ENCODE data around the gene MTSS2. TPM values are rescaled to one million over a fixed set of nuclear protein-coding genes. Genes with fewer than 3 reads are reported as not detected.

MTSS2 gene
- total RNA-seq, 1 experiment from 2014 or later: 18.7 TPM

DNA sequence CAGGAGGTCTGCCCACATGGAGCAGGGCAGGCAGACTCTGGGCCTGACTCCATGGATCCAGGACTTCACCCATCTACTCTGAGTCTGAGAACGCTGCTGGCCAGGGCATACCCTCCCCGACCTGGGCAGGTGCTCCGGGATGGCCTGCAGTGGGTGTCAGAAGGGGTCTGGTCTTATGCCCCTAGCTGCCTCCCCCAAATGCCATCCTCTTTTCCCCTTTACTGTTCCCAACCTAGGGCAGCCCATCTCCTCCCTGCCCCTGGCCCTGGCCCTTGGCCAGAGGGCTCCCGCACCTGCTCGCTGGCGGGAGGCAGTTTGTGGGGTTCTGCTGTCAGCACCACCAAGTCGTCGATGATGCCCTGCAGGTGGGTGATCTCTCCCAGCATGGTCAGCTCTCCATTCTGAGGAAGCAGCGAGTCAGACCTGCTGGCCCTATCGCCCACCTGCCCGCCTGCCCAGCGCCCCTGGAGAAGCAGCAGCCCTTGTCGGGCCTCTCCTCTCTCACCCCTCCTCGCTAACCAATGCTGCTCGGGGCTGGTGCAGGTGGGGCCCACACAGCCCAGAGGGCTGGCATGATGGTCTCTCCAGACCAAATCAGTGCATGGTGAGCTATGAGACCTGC lies 8.2 kb downstream of the MTSS2 start:
- H3F3A ChIP-seq (ENCODE audit: low read length, unreplicated experiment): no peaks in the 10 kb centered on the region
- H3K9me3 ChIP-seq (ENCODE audit: low read length): no peaks in the 10 kb centered on the region
- no peak overlapping the region for H3K9ac ChIP-seq (ENCODE audit: low read length)
- no peak for TF ChIP-seq EZH2 (IDR thresholded peaks at IDR 0.05; ENCODE audit: low read length, unreplicated experiment)
- TF ChIP-seq, protein P1, sequence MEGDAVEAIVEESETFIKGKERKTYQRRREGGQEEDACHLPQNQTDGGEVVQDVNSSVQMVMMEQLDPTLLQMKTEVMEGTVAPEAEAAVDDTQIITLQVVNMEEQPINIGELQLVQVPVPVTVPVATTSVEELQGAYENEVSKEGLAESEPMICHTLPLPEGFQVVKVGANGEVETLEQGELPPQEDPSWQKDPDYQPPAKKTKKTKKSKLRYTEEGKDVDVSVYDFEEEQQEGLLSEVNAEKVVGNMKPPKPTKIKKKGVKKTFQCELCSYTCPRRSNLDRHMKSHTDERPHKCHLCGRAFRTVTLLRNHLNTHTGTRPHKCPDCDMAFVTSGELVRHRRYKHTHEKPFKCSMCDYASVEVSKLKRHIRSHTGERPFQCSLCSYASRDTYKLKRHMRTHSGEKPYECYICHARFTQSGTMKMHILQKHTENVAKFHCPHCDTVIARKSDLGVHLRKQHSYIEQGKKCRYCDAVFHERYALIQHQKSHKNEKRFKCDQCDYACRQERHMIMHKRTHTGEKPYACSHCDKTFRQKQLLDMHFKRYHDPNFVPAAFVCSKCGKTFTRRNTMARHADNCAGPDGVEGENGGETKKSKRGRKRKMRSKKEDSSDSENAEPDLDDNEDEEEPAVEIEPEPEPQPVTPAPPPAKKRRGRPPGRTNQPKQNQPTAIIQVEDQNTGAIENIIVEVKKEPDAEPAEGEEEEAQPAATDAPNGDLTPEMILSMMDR (conservative IDR thresholded peaks at IDR 0.05; ENCODE audit: low read depth, low read length): no peak
- TF ChIP-seq EZH2phosphoT487 (IDR thresholded peaks at IDR 0.05; ENCODE audit: borderline replicate concordance, low read length): no peak
- ATAC-seq (no peak), DNase-seq (no peak)
- no peaks in the 10 kb centered on the region for H3K9me2 ChIP-seq (replicated peaks; ENCODE audit: low read length)
- H4K20me1 ChIP-seq (ENCODE audit: low read length): no peaks in the 10 kb centered on the region
- H3K27me3 ChIP-seq (ENCODE audit: low read length): no peaks in the 10 kb centered on the region
- peaks cover 5% of the 10 kb centered on the region; the same call in 1 of the 2 replicates for H3K36me3 ChIP-seq (ENCODE audit: low read depth, low read length)
- H3K79me2 ChIP-seq (ENCODE audit: low read length): peaks cover 21% of the 10 kb centered on the region
- H3K4me2 ChIP-seq (ENCODE audit: low read length): no peak overlapping the region
- POLR2A ChIA-PET (ENCODE audit: unreplicated experiment): no interaction called here
- H3K27ac ChIP-seq (ENCODE audit: low read length): no peak overlapping the region
- intact Hi-C loops (cut with micrococcal nuclease): no loop called here
- no peak overlapping the region for H3K4me3 ChIP-seq (ENCODE audit: low read length)
- no peaks in the 10 kb centered on the region for H3K4me1 ChIP-seq (ENCODE audit: insufficient read depth, low read length)
- CTCF ChIA-PET: no interaction called here
- H2AFZ ChIP-seq (ENCODE audit: low read length): no peak overlapping the region
- no TSS peak for BruUV-seq (replicated peaks)

DNA sequence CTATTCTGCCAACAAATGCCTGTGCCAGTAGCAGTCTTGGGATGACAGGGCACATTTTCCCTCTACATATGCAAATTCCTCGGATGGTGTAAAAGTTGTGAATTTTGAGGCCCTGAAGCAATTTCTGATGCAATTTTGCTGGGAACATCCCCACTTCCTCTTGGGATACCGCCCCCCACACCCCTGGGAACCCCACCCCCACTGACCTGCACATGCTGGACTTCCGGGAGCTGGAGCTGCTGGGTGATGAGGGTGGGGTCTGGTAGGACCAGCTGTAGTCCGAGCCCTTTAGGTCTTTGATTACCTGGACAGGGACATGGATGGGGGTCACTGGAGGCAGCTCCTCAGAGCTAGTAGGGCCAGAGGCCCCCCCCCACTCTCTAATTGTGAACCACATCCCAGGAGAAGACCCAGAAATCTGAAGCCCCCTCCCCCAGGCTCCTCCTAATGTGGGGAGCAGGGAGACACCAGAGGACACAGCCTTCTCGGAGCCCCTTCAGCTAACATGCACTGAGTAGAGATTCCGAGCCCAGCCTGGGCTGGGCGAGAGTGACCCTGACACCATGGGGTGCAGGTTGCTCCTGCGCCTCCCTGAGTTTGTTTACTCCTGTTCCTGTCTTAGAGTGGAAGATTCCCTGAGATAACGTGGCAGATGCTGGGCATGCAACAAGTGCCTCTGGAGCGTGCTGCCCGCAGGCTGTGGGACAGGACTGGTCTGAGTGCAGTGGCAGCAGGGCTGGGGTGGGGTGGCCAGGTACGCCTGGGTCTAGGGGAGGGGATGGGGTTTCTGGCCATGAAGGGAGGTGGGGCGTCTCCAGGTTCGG lies 9.0 kb downstream of the MTSS2 start:
- ChIA-PET CTCF (no interaction called here), POLR2A (ENCODE audit: unreplicated experiment) (no interaction called here)
- no peak overlapping the region for H3K4me3 ChIP-seq (ENCODE audit: low read length)
- no peak overlapping the region for H3K27ac ChIP-seq (ENCODE audit: low read length)
- H3K9ac ChIP-seq (ENCODE audit: low read length): no peak overlapping the region
- peaks cover 5% of the 10 kb centered on the region; the same call in 1 of the 2 replicates for H3K36me3 ChIP-seq (ENCODE audit: low read depth, low read length)
- ATAC-seq (no peak), DNase-seq (no peak)
- peaks cover 14% of the 10 kb centered on the region for H3K79me2 ChIP-seq (ENCODE audit: low read length)
- no peaks in the 10 kb centered on the region for H3K27me3 ChIP-seq (ENCODE audit: low read length)
- TF ChIP-seq, protein P1 (conservative IDR thresholded peaks at IDR 0.05; ENCODE audit: low read depth, low read length): no peak
- TF ChIP-seq EZH2 (IDR thresholded peaks at IDR 0.05; ENCODE audit: low read length, unreplicated experiment) (no peak), EZH2phosphoT487 (IDR thresholded peaks at IDR 0.05; ENCODE audit: borderline replicate concordance, low read length) (no peak)
- no peak overlapping the region for H2AFZ ChIP-seq (ENCODE audit: low read length)
- no peaks in the 10 kb centered on the region for H3F3A ChIP-seq (ENCODE audit: low read length, unreplicated experiment)
- H4K20me1 ChIP-seq (ENCODE audit: low read length): no peaks in the 10 kb centered on the region
- intact Hi-C loops (cut with micrococcal nuclease): no loop called here
- no peaks in the 10 kb centered on the region for H3K9me2 ChIP-seq (replicated peaks; ENCODE audit: low read length)
- no TSS peak for BruUV-seq (replicated peaks)
- H3K9me3 ChIP-seq (ENCODE audit: low read length): no peaks in the 10 kb centered on the region
- no peaks in the 10 kb centered on the region for H3K4me1 ChIP-seq (ENCODE audit: insufficient read depth, low read length)
- no peak overlapping the region for H3K4me2 ChIP-seq (ENCODE audit: low read length)
